Measurements from ENCODE around the gene IRX6. TPM values are rescaled to one million over a fixed set of nuclear protein-coding genes. Genes with fewer than 3 reads are reported as not detected.

The IRX6 gene
- total and polyA plus RNA-seq, 2 donors (not counting 1 experiment from before 2014, with no cell fraction given): not detected

GRCh38 chr16:55341681-55342080, 17.7 kb downstream of the IRX6 start:
- H3K4me1 ChIP-seq (ENCODE audit: control insufficient read depth, extremely low read depth, insufficient read depth, low read length): no peaks in the 10 kb centered on the region
- H3K27ac ChIP-seq (ENCODE audit: insufficient read depth, low read length): no peak overlapping the region
- no peak overlapping the region for H2AFZ ChIP-seq (ENCODE audit: low read length)
- H3K79me2 ChIP-seq (ENCODE audit: control insufficient read depth, insufficient read depth, low read length): no peaks in the 10 kb centered on the region
- no peaks in the 10 kb centered on the region for H3K36me3 ChIP-seq (ENCODE audit: control insufficient read depth, insufficient read depth, low read length)
- H3K4me3 ChIP-seq (replicated peaks in 1 of 4; ENCODE audit: control extremely low read depth in 1 of 4, insufficient read depth in 1 of 4, low read depth in 3 of 4, low read length in 4 of 4): no peak overlapping the region
- no peaks in the 10 kb centered on the region for H3K27me3 ChIP-seq (ENCODE audit: control insufficient read depth, insufficient read depth, low read length)
- H3K4me2 ChIP-seq (ENCODE audit: extremely low read depth, insufficient read depth, low read length): no peak overlapping the region
- H4K20me1 ChIP-seq (ENCODE audit: control insufficient read depth, extremely low read depth, insufficient read depth, low read length): no peaks in the 10 kb centered on the region
- H3K9me3 ChIP-seq (ENCODE audit: control insufficient read depth, insufficient read depth, low read depth, low read length): no peaks in the 10 kb centered on the region
- TF ChIP-seq EZH2 (IDR thresholded peaks at IDR 0.05; ENCODE audit: low read length, missing control alignments): no peak
- no peak overlapping the region for H3K9ac ChIP-seq (ENCODE audit: insufficient read depth, low read length)
- no peak for DNase-seq (ENCODE audit: low read depth in 2 of 2)

- Histone ChIP-seq H3K27ac (ENCODE audit: insufficient read depth, low read length) (no peak overlapping the region), H3K4me2 (ENCODE audit: extremely low read depth, insufficient read depth, low read length) (no peak overlapping the region), H4K20me1 (ENCODE audit: control insufficient read depth, extremely low read depth, insufficient read depth, low read length) (no peaks in the 10 kb centered on the region), H2AFZ (ENCODE audit: low read length) (no peak overlapping the region), H3K27me3 (ENCODE audit: control insufficient read depth, insufficient read depth, low read length) (no peaks in the 10 kb centered on the region), H3K4me1 (ENCODE audit: control insufficient read depth, extremely low read depth, insufficient read depth, low read length) (no peaks in the 10 kb centered on the region), H3K36me3 (ENCODE audit: control insufficient read depth, insufficient read depth, low read length) (no peaks in the 10 kb centered on the region), H3K79me2 (ENCODE audit: control insufficient read depth, insufficient read depth, low read length) (no peaks in the 10 kb centered on the region), H3K9me3 (ENCODE audit: control insufficient read depth, insufficient read depth, low read depth, low read length) (no peaks in the 10 kb centered on the region), H3K4me3 (replicated peaks in 1 of 4; ENCODE audit: control extremely low read depth in 1 of 4, insufficient read depth in 1 of 4, low read depth in 3 of 4, low read length in 4 of 4) (no peak overlapping the region), H3K9ac (ENCODE audit: insufficient read depth, low read length) (no peak overlapping the region)
- TF ChIP-seq EZH2 (IDR thresholded peaks at IDR 0.05; ENCODE audit: low read length, missing control alignments): no peak
- no peak for DNase-seq (ENCODE audit: low read depth in 2 of 2)
These were observed 22.5 kb downstream of the IRX6 start for GRCh38 chr16:55346475-55346874.

- H3K36me3 ChIP-seq (ENCODE audit: control insufficient read depth, insufficient read depth, low read length): no peaks in the 10 kb centered on the region
These were observed 25.9 kb downstream of the IRX6 start for GRCh38 chr16:55349867-55350266.

More at GRCh38 chr16:55349867-55350266, 25.9 kb downstream of the IRX6 start:
- Histone ChIP-seq H4K20me1 (ENCODE audit: control insufficient read depth, extremely low read depth, insufficient read depth, low read length) (no peaks in the 10 kb centered on the region), H3K27me3 (ENCODE audit: control insufficient read depth, insufficient read depth, low read length) (no peaks in the 10 kb centered on the region), H2AFZ (ENCODE audit: low read length) (no peak overlapping the region), H3K9ac (ENCODE audit: insufficient read depth, low read length) (no peak overlapping the region), H3K4me2 (ENCODE audit: extremely low read depth, insufficient read depth, low read length) (no peak overlapping the region), H3K9me3 (ENCODE audit: control insufficient read depth, insufficient read depth, low read depth, low read length) (no peaks in the 10 kb centered on the region), H3K4me3 (replicated peaks in 1 of 4; ENCODE audit: control extremely low read depth in 1 of 4, insufficient read depth in 1 of 4, low read depth in 3 of 4, low read length in 4 of 4) (no peak overlapping the region), H3K27ac (ENCODE audit: insufficient read depth, low read length) (no peak overlapping the region), H3K4me1 (ENCODE audit: control insufficient read depth, extremely low read depth, insufficient read depth, low read length) (no peaks in the 10 kb centered on the region), H3K79me2 (ENCODE audit: control insufficient read depth, insufficient read depth, low read length) (no peaks in the 10 kb centered on the region)
- DNase-seq (ENCODE audit: low read depth in 2 of 2): peak in 1 of 2 donors; percentile 15
- TF ChIP-seq CTCF (conservative IDR thresholded peaks at IDR 0.05 in 1 of 2, IDR thresholded peaks at IDR 0.05 in 1 of 2; ENCODE audit: low read depth in 1 of 2, low read length in 2 of 2) (no peak), EZH2 (IDR thresholded peaks at IDR 0.05; ENCODE audit: low read length, missing control alignments) (no peak)
